Panc1 (cell line): ENCODE data around the gene UCK1.

Experiments used
- SIN3A ChIP-seq: IDR thresholded peaks from 2 replicates; pipeline ENCODE4 v1.6.1; 2012; ENCODE audit warnings: low read depth, mild to moderate bottlenecking, low read length, moderate library complexity, borderline replicate concordance; ENCODE audit not compliant: insufficient read depth
- TF ChIP-seq, protein P1 (sequence below): fragments of 450-650 bp; IDR thresholded peaks from 2 replicates; pipeline ENCODE4 v1.5.1; 2017; ENCODE audit warnings: mild to moderate bottlenecking

DNA sequence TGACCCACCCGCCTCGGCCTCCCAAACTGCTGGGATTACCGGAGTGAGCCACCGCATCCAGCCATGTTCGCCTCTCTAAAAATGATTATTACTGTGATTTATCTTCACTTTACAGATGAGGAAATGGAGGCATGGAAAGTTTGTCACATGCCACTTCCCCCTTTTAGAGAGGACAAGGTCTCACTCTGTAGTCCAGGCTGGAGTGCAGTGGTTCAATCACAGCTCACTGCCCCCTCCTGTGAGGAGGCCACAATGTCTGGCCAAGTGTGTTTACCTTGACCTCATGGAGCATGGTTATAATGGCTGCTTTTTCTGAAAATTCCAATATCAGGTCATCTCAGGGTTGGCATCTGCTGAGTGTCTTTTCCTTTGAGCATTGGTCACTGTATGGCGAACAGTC is 21.0 kb upstream of the UCK1 start:
- TF ChIP-seq SIN3A = no peak
- TF ChIP-seq, protein P1, sequence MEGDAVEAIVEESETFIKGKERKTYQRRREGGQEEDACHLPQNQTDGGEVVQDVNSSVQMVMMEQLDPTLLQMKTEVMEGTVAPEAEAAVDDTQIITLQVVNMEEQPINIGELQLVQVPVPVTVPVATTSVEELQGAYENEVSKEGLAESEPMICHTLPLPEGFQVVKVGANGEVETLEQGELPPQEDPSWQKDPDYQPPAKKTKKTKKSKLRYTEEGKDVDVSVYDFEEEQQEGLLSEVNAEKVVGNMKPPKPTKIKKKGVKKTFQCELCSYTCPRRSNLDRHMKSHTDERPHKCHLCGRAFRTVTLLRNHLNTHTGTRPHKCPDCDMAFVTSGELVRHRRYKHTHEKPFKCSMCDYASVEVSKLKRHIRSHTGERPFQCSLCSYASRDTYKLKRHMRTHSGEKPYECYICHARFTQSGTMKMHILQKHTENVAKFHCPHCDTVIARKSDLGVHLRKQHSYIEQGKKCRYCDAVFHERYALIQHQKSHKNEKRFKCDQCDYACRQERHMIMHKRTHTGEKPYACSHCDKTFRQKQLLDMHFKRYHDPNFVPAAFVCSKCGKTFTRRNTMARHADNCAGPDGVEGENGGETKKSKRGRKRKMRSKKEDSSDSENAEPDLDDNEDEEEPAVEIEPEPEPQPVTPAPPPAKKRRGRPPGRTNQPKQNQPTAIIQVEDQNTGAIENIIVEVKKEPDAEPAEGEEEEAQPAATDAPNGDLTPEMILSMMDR = no peak
